ENCODE results near the gene CCKAR.

DNA sequence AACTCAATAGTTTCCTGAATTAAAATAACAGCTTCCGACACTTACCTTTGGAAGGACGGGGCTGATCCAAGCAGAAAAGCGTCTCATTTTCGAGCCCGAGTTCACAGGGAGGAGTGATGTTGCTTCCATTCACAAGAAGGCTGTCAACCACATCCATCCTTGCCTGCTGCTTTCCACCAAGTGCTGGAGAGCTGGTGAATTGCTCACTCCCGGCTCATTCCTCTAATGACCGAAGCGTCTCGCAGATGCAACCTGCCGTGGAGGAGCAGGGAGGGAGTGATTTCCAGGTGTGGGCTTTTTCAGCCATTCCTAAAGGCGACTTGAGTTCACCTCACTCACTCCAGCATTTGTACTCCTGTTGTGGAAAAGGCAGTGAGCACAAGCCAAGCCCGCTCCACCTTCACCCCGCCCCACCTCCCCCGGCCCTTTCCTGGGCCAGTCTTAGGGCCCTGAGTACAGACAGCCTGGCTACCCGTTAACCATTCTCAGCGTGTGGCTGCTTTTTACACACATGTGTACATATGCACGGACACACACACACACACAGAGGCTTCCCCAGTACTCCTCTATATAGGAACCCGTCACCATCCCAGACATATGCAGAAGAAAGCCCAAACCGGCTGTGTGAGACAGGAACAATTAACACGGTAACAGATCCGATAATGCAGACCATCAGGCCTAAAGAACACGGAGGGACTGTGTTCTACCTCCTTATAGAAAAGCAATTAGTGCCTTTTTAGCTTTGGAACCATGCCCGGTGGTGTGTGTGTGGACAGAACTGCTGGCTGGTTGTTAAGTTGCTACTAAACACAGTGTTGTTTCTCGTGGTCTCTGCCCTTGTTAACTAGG, at the start of gene CCKAR:
- TF ChIP-seq, protein P1, sequence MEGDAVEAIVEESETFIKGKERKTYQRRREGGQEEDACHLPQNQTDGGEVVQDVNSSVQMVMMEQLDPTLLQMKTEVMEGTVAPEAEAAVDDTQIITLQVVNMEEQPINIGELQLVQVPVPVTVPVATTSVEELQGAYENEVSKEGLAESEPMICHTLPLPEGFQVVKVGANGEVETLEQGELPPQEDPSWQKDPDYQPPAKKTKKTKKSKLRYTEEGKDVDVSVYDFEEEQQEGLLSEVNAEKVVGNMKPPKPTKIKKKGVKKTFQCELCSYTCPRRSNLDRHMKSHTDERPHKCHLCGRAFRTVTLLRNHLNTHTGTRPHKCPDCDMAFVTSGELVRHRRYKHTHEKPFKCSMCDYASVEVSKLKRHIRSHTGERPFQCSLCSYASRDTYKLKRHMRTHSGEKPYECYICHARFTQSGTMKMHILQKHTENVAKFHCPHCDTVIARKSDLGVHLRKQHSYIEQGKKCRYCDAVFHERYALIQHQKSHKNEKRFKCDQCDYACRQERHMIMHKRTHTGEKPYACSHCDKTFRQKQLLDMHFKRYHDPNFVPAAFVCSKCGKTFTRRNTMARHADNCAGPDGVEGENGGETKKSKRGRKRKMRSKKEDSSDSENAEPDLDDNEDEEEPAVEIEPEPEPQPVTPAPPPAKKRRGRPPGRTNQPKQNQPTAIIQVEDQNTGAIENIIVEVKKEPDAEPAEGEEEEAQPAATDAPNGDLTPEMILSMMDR (IDR thresholded peaks at IDR 0.05) = no peak
- no peak for TF ChIP-seq POLR2A (IDR thresholded peaks at IDR 0.05)
